ENCODE data around the gene OR2L5.

The OR2L5 gene

GRCh38 chr1:248013229-248013710 is at the start of gene OR2L5:
Gene OR2L5, plus strand, starts transcription at chr1:248013660. Its CDS starts 8,288 bp downstream, at chr1:248021948.
- DNase-seq (ENCODE audit: low read depth in 2 of 2), result no peak

GRCh38 chr1:247964933-247965332 is 48.5 kb upstream of the OR2L5 start, which contains the start of gene OR2AK2:
Gene OR2AK2, plus strand, starts transcription at chr1:247965233. Its CDS starts 144 bp downstream, at chr1:247965377.
- no peak for DNase-seq (ENCODE audit: low read depth in 2 of 2)

- DNase-seq (ENCODE audit: low read depth in 2 of 2), result no peak
Observed at GRCh38 chr1:247966532-247967204, 46.8 kb upstream of the OR2L5 start.

GRCh38 chr1:247992986-247993385 is 20.5 kb upstream of the OR2L5 start:
- DNase-seq (ENCODE audit: low read depth in 2 of 2), result no peak

GRCh38 chr1:247998811-247999210 is 14.6 kb upstream of the OR2L5 start:
- DNase-seq (ENCODE audit: low read depth in 2 of 2), result no peak

GRCh38 chr1:248000169-248000568 is 13.3 kb upstream of the OR2L5 start:
- no peak for DNase-seq (ENCODE audit: low read depth in 2 of 2)

- DNase-seq (ENCODE audit: low read depth in 2 of 2), result no peak
Observed at GRCh38 chr1:248007778-248008177, 5.7 kb upstream of the OR2L5 start.

GRCh38 chr1:248009681-248010080 is 3.8 kb upstream of the OR2L5 start:
- no peak for DNase-seq (ENCODE audit: low read depth in 2 of 2)

- DNase-seq (ENCODE audit: low read depth in 2 of 2), result no peak
Observed at GRCh38 chr1:248015803-248016202, 2.3 kb downstream of the OR2L5 start.

- DNase-seq (ENCODE audit: low read depth in 2 of 2), result no peak
Observed at GRCh38 chr1:248029770-248030169, 16.3 kb downstream of the OR2L5 start, which contains the start of gene OR2L2. Gene OR2L2, plus strand, starts transcription at chr1:248030070. Its CDS starts 8,198 bp downstream, at chr1:248038268.

GRCh38 chr1:248045209-248045608 is 31.7 kb downstream of the OR2L5 start:
- no peak for DNase-seq (ENCODE audit: low read depth in 2 of 2)

GRCh38 chr1:248046536-248046935 is 33.1 kb downstream of the OR2L5 start, which contains the start of gene OR2L3:
Gene OR2L3, plus strand, starts transcription at chr1:248046836. Its CDS starts 13,846 bp downstream, at chr1:248060682.
- DNase-seq (ENCODE audit: low read depth in 2 of 2), result no peak

GRCh38 chr1:248047008-248047407 is 33.5 kb downstream of the OR2L5 start:
- no peak for DNase-seq (ENCODE audit: low read depth in 2 of 2)

- no peak for DNase-seq (ENCODE audit: low read depth in 2 of 2)
Observed at GRCh38 chr1:248054671-248055070, 41.2 kb downstream of the OR2L5 start.

GRCh38 chr1:248055261-248055660 is 41.8 kb downstream of the OR2L5 start:
- DNase-seq (ENCODE audit: low read depth in 2 of 2), result no peak

GRCh38 chr1:248065071-248065470 is 51.6 kb downstream of the OR2L5 start:
- no peak for DNase-seq (ENCODE audit: low read depth in 2 of 2)

GRCh38 chr1:248065604-248066003 is 52.1 kb downstream of the OR2L5 start:
- no peak for DNase-seq (ENCODE audit: low read depth in 2 of 2)

All from activated CD4-positive, alpha-beta T cell treated with anti-CD3 and anti-CD28 coated beads for 24 hours (primary cell).